Measurements from ENCODE around the gene ZRANB1.
"Not testable (repeated sequence)": the region's sequence is repeated elsewhere in the genome, so short reads cannot be mapped to it uniquely, and the experiment has no call there.

ZRANB1 gene

DNA sequence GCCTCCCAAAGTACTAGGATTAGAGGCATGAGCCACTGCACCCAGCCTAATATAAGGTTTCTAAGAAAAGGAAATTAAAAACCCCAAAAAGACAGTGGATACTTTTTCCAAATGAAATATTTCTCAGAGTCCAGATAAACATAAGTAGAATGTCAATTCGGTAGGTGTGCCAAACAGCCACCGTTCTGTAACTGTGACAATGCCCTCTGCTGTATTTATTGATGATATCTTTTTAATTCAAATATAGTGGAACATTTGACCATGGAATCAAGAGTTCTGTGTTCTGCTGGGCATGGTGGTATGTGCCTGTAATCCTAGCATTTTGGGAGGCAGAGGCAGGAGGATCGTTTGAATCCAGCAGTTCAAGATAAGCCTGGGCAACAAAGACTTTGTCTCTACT, 28.8 kb upstream of the ZRANB1 start:
- no peak for DNase-seq (ENCODE audit: low spot score)
- Histone ChIP-seq H3K4me3 (no peak overlapping the region), H3K27ac (no peak overlapping the region)
- no peak for TF ChIP-seq CTCF (IDR thresholded peaks at IDR 0.05)

DNA sequence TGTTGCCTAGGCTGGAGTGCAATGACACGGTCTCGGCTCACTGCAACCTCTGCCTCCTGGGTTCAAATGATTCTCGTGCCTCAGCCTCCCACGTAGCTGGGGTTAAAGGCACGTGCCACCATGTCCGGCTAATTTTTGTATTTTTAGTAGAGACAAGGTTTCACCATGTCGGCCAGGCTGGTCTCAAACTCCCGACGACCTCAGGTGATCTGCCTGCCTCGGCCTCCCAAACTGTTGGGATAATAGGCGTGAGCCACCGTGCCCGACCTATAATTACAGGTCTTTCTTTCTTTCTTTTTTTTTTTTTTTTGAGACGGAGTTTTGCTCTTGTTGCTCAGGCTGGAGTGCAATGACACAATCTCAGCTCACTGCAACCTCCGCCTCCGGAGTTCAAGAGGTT, 27.5 kb upstream of the ZRANB1 start:
- not testable (repeated sequence) for H3K4me3 ChIP-seq; H3K27ac ChIP-seq; DNase-seq (ENCODE audit: low spot score)

DNA sequence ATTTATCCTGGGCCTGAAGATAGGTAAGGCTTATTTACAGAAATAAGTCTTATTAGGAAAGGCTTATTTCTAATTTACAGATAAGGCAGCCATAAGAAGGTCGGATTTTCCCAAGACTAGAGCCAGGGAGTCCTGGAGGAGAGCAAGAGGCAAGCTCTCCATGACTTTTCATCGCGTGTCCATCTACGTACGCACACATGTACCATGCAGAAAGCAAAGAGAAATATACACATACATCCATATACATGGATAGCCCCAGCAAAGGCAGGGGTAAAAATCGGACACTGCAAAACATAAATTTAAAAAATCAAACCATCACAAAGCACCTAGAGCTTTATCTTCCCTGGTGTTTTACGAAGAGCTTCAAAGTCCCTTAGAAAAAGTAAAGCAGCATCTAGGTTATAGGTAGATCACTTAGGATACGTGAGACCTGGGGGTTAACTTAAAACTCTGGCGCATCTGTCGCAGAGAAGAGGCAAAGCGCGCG, 25.8 kb upstream of the ZRANB1 start:
- TF ChIP-seq CTCF (IDR thresholded peaks at IDR 0.05): no peak
- H3K27ac ChIP-seq: peak overlapping the region; percentile 99
- DNase-seq (ENCODE audit: low spot score): no peak
- H3K4me3 ChIP-seq: peak overlapping the region; percentile 97

- Histone ChIP-seq H3K27ac (peak overlapping the region; percentile 99), H3K4me3 (peak overlapping the region; percentile 97)
- TF ChIP-seq CTCF (IDR thresholded peaks at IDR 0.05): no peak
- DNase-seq (ENCODE audit: low spot score): peak; percentile 98
Measured at GRCh38 chr10:124916585-124917427, 25.1 kb upstream of the ZRANB1 start.

DNA sequence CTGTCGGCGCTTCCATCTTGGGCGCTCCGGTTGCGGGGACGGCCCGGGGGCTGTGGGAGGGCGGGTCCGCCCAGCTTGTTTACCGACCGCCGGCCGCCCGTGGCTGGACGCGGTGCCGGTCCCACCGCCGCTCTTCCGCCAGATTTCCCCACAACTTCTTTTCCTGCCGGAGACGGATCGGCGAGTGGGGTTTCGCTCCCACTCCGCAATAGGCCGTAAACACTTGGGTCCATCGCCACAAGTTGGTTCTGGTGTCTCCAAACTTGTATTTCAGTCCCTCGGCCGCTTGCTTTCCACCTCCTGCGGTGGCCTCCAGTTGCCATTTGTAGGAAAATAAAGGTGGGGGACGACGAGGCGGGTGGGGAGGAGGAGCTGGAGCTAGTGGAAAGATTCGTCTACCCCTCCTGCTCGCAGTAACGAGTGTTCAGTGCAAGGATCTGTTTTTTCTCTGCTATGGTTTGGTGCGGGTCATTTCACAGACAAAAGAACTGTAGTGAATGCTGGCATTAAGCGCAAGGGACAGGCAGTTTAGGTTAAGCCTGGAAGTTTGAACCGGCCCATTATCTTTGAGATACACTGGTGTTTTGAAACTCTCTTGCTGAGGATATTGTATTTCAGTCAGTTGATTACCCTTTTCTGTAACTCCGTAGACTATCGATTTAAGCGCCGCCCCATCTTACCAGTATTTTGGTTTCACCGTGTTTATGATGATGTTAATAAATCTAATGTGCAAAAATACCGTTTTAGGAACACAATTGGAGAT, 24.3 kb upstream of the ZRANB1 start:
- no peak for TF ChIP-seq CTCF (IDR thresholded peaks at IDR 0.05)
- DNase-seq (ENCODE audit: low spot score): peak; percentile 80
- Histone ChIP-seq H3K4me3 (peak overlapping the region; percentile 97), H3K27ac (peak overlapping the region; percentile 99)

GRCh38 chr10:124918191-124918830, 23.6 kb upstream of the ZRANB1 start:
- peak overlapping the region; percentile 99 for H3K27ac ChIP-seq
- no peak for DNase-seq (ENCODE audit: low spot score)
- H3K4me3 ChIP-seq: peak overlapping the region; percentile 97
- TF ChIP-seq CTCF (IDR thresholded peaks at IDR 0.05): no peak

GRCh38 chr10:124918906-124919305, 23.0 kb upstream of the ZRANB1 start:
- peak overlapping the region; percentile 99 for H3K27ac ChIP-seq
- no peak for TF ChIP-seq CTCF (IDR thresholded peaks at IDR 0.05)
- DNase-seq (ENCODE audit: low spot score): no peak
- H3K4me3 ChIP-seq: peak overlapping the region; percentile 97

Data from coronary artery (tissue), 2 donors.